CD14-positive monocyte (primary cell): ENCODE data around the gene HKDC1. TPM values are rescaled to one million over a fixed set of nuclear protein-coding genes. Genes with fewer than 3 reads are reported as not detected.

Experiments
- DNase-seq, 3 donors: peaks; one replicate each; pipeline ENCODE4 v3.0.0-alpha.2; 2011 to 2022
- H2AFZ ChIP-seq: 2 replicates; pipeline ENCODE4 v1.6.0; 2012; ENCODE audit warnings: mild to moderate bottlenecking, low read depth, low read length, inconsistent platforms; ENCODE audit not compliant: insufficient read depth, poor library complexity, severe bottlenecking
- H3K27ac ChIP-seq, 2 donors: 1 replicate in 1 of 2; 2 replicates in 1 of 2; pipeline ENCODE4 v1.5.1; 2012 to 2013; ENCODE audit warnings: low read length in 2 of 2, control low read depth in 1 of 2, inconsistent platforms in 1 of 2, low read depth in 1 of 2, mild to moderate bottlenecking in 1 of 2
- H3K27me3 ChIP-seq, 2 donors: one replicate each; pipeline versions ENCODE4 v1.6.0 to v1.6.1; 2011 to 2013; ENCODE audit warnings: low read length in 2 of 2; ENCODE audit not compliant: control insufficient read depth in 2 of 2, insufficient read depth in 2 of 2
- H3K36me3 ChIP-seq, 2 donors: replicated peaks in 1 of 2; 1 replicate in 1 of 2; 2 replicates in 1 of 2; pipeline versions ENCODE4 v1.5.1 to v1.6.1; 2012 to 2013; ENCODE audit warnings: low read length in 2 of 2, control low read depth in 1 of 2, inconsistent platforms in 1 of 2, mild to moderate bottlenecking in 1 of 2; ENCODE audit not compliant: insufficient read depth in 2 of 2, control insufficient read depth in 1 of 2
- H3K4me1 ChIP-seq, 2 donors: 1 replicate in 1 of 2; 2 replicates in 1 of 2; pipeline versions ENCODE4 v1.5.1 to v1.6.1; 2012 to 2013; ENCODE audit warnings: low read length in 2 of 2, control low read depth in 1 of 2, inconsistent platforms in 1 of 2, mild to moderate bottlenecking in 1 of 2, moderate library complexity in 1 of 2; ENCODE audit not compliant: insufficient read depth in 2 of 2, control insufficient read depth in 1 of 2
- H3K4me2 ChIP-seq: replicated peaks from 2 replicates; pipeline ENCODE3; 2012; ENCODE audit warnings: low read length, moderate library complexity, mild to moderate bottlenecking; ENCODE audit not compliant: poor library complexity, severe bottlenecking; ENCODE audit errors: extremely low read depth
- H3K4me3 ChIP-seq, 3 experiments: fragments of 200-600 bp in 1 of 3; sonication (generic) in 1 of 3; replicated peaks in 1 of 3; 1 replicate in 2 of 3; 2 replicates in 1 of 3; pipeline ENCODE4 v1.5.1; 2011 to 2013; ENCODE audit warnings: low read length in 3 of 3, mild to moderate bottlenecking in 3 of 3, control low read depth in 2 of 3, low read depth in 2 of 3, inconsistent platforms in 1 of 3, moderate library complexity in 1 of 3
- H3K79me2 ChIP-seq: 2 replicates; pipeline ENCODE4 v1.6.0; 2012; ENCODE audit warnings: mild to moderate bottlenecking, control low read depth, inconsistent platforms, low read length, moderate library complexity; ENCODE audit not compliant: insufficient read depth
- H3K9ac ChIP-seq: 2 replicates; pipeline ENCODE4 v1.6.0; 2017; ENCODE audit warnings: low read length, mild to moderate bottlenecking; ENCODE audit not compliant: insufficient read depth, poor library complexity, severe bottlenecking
- H3K9me3 ChIP-seq, 2 donors: replicated peaks in 1 of 2; 1 replicate in 1 of 2; 2 replicates in 1 of 2; pipeline versions ENCODE4 v1.5.1 to v1.6.1; 2012 to 2013; ENCODE audit warnings: low read length in 2 of 2, control low read depth in 1 of 2; ENCODE audit not compliant: control insufficient read depth in 1 of 2, insufficient read depth in 1 of 2
- H4K20me1 ChIP-seq: 2 replicates; pipeline ENCODE4 v1.6.0; 2012; ENCODE audit warnings: mild to moderate bottlenecking, low read length, control low read depth, moderate library complexity; ENCODE audit not compliant: insufficient read depth
- H3K27ac Mint-ChIP-seq, 7 donors: one replicate each; pipeline ENCODE4 v1.8.0; 2020; ENCODE audit warnings: mild to moderate bottlenecking in 7 of 7, mixed read lengths in 7 of 7, moderate library complexity in 6 of 7, inconsistent platforms in 2 of 7
- H3K27me3 Mint-ChIP-seq, 3 donors: one replicate each; pipeline ENCODE4 v1.8.0; 2021 to 2022; ENCODE audit warnings: low read depth in 3 of 3, mild to moderate bottlenecking in 3 of 3, mixed read lengths in 3 of 3, moderate library complexity in 3 of 3, inconsistent platforms in 1 of 3
- H3K36me3 Mint-ChIP-seq, 2 donors: one replicate each; pipeline ENCODE4 v1.8.0; 2020; ENCODE audit warnings: mixed read lengths in 2 of 2, inconsistent platforms in 1 of 2, mild to moderate bottlenecking in 1 of 2
- H3K4me1 Mint-ChIP-seq: one replicate; pipeline ENCODE4 v1.8.0; 2020; ENCODE audit warnings: mild to moderate bottlenecking, mixed read lengths
- H3K4me3 Mint-ChIP-seq, 2 donors: one replicate each; pipeline ENCODE4 v1.8.0; 2020; ENCODE audit warnings: mild to moderate bottlenecking in 2 of 2, mixed read lengths in 2 of 2, moderate library complexity in 1 of 2
- H3K9me3 Mint-ChIP-seq, 7 donors: one replicate each; pipeline ENCODE4 v1.8.0; 2020 to 2022; ENCODE audit warnings: mixed read lengths in 7 of 7, mild to moderate bottlenecking in 6 of 7, moderate library complexity in 6 of 7, inconsistent platforms in 2 of 7
- WGBS: methylation state at CpG from one replicate; pipeline ENCODE4 v1.1.5; 2013; ENCODE audit warnings: missing lambda C conversion rate; ENCODE audit not compliant: insufficient coverage; 5-methylcytosine and 5-hydroxymethylcytosine counted together
- intact Hi-C, 2 donors: fragments of 100-400 bp; cut with micrococcal nuclease; formaldehyde crosslinking; loops; one replicate each; pipeline versions ENCODE4 v1.15.0 to v1.15.1; 2023
- polyA plus RNA-seq, 3 donors: library from polyadenylated mRNA; depleted of rRNA in 1 of 3; unstranded in 2 of 3; stranded (reverse) in 1 of 3; fragments of 300-500 nt in 2 of 3; fragments of >200 nt in 1 of 3; fragmentation: Illumina TruSeq in 2 of 3; gene quantifications; 1 replicate in 2 of 3; 2 replicates in 1 of 3; pipeline ENCODE4 v1.2.3, GENCODE V29; 2012 to 2021
- TF ChIP-seq, protein P1 (sequence below): fragments of 200-600 bp; IDR thresholded peaks from one replicate; pipeline ENCODE4 v1.8.0; 2022; ENCODE audit warnings: antibody characterized with exemption, mild to moderate bottlenecking

HKDC1 gene
- polyA plus RNA-seq, 3 donors = not detected

DNA sequence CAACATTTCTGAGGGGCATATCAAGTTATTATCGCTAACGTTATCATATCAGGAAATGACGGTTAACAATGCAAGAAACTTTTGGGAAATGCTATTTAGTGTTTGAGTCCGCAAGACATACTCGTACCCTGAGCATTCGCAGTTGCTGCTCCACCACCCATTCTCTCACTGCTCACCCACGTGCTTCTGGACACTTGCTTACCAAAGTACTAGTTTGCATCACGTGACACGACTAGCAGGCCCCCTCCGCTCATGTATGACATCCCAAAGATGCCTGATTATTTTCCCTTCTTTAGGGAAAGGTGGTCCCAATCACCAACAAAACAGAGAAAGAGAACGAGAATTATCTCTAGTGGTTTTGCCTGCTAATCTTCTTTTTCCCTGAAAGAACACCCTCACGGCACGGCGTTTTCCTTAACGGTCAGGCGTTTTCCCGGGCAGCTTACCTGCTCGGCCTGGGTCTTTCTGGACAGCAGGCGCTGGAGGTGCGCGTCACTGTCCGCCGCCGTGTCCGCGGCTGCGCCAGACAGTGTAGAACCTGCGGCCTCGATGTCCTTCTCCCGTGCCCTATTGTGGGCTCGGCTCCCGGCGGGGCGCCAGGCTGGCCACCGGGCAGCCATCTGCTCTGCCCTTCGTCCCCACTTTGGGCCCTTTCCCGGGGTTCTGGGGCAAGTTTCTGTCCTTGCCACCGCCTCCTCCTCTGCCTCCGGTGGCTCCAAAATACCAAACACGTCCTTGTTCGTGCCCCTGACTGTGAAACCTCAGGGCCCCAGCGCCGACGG, 40.2 kb upstream of the HKDC1 start, which contains the start of gene SUPV3L1:
Gene SUPV3L1 (plus strand): TSS at position 492 of the 782 bp plus-strand sequence. CDS start 58 bp downstream, at position 550.
- no peaks in the 10 kb centered on the region for H4K20me1 ChIP-seq
- H3K27ac Mint-ChIP-seq = peak within 1 kb of the TSS; percentile 99 to 100 (median 99)
- peak within 1 kb of the TSS; percentile 93 for H2AFZ ChIP-seq
- H3K79me2 ChIP-seq = peaks cover 44% of the 10 kb centered on the region
- intact Hi-C loops = loop anchor here in 1 of 2 donors (10.0 kb wide), 1 partner anchor 55 kb away; the partner anchor contains the start of gene VPS26A
- TF ChIP-seq, protein P1, sequence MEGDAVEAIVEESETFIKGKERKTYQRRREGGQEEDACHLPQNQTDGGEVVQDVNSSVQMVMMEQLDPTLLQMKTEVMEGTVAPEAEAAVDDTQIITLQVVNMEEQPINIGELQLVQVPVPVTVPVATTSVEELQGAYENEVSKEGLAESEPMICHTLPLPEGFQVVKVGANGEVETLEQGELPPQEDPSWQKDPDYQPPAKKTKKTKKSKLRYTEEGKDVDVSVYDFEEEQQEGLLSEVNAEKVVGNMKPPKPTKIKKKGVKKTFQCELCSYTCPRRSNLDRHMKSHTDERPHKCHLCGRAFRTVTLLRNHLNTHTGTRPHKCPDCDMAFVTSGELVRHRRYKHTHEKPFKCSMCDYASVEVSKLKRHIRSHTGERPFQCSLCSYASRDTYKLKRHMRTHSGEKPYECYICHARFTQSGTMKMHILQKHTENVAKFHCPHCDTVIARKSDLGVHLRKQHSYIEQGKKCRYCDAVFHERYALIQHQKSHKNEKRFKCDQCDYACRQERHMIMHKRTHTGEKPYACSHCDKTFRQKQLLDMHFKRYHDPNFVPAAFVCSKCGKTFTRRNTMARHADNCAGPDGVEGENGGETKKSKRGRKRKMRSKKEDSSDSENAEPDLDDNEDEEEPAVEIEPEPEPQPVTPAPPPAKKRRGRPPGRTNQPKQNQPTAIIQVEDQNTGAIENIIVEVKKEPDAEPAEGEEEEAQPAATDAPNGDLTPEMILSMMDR = no peak
- peaks cover 0 to 2% (median 0%) of the 10 kb centered on the region in 3 donors for H3K27me3 Mint-ChIP-seq
- H3K27me3 ChIP-seq = no peaks in the 10 kb centered on the region
- H3K4me1 Mint-ChIP-seq = peaks cover 18% of the 10 kb centered on the region
- peak within 1 kb of the TSS; percentile 92 for H3K4me3 ChIP-seq
- H3K9me3 Mint-ChIP-seq = peaks cover 0 to 6% (median 4%) of the 10 kb centered on the region in 7 donors
- H3K4me1 ChIP-seq = peaks cover 18 to 22% of the 10 kb centered on the region in 2 donors
- peaks cover 8 to 11% of the 10 kb centered on the region in 2 donors for H3K36me3 Mint-ChIP-seq
- peak within 1 kb of the TSS; percentile 96 for H3K9ac ChIP-seq
- peak; percentile 93 to 96 (median 95) for DNase-seq
- H3K9me3 ChIP-seq = no peaks in the 10 kb centered on the region
- H3K27ac ChIP-seq = peak within 1 kb of the TSS; percentile 82 to 96
- peak within 1 kb of the TSS; percentile 90 to 92 for H3K4me3 Mint-ChIP-seq
- peaks cover 0 to 23% of the 10 kb centered on the region in 2 donors for H3K36me3 ChIP-seq
- H3K4me2 ChIP-seq = peak within 1 kb of the TSS; percentile 95
- WGBS = under 1% methylated on average over 39 of the region's 44 CpGs

DNA sequence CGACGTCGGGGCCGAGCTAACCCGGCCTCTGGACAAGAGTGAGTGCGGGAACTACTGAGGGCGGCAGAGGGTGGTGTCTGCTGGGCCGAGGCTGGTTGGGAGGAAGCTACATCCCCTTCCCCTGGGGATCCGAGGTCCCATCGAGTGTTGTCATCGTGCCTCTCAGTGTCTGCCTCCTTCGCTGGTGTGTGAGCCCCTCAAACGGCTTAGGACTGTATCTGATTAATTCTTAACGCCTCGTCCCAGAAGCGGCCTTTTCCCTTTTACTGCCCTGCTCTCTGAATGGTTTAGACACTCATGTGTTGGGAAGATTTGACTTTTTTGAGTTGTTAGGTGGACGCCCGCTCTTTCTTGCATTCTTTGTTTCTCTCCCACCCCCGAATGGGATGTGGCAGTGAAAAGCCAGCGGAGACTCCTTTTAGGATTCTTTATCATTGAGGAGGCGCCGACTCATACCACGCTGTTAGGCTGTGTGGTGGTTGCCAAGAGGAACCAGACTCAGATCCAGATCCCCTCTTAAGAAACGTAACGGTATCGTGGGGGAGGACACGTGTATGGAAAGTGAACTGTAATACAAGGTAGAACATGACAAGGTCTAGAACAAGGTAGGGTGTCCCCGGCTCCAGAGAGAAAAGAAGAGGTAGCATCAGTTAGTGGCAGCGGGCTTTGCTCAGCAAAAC, 39.5 kb upstream of the HKDC1 start:
- Histone ChIP-seq H3K79me2 (peaks cover 48% of the 10 kb centered on the region), H3K36me3 (peaks cover 0 to 23% of the 10 kb centered on the region in 2 donors), H3K4me2 (peak overlapping the region; percentile 95), H3K27me3 (no peaks in the 10 kb centered on the region), H4K20me1 (no peaks in the 10 kb centered on the region), H3K4me1 (peaks cover 18 to 22% of the 10 kb centered on the region in 2 donors), H3K4me3 (peak overlapping the region; percentile 92), H2AFZ (peak overlapping the region; percentile 93), H3K9ac (peak overlapping the region; percentile 96), H3K27ac (peak overlapping the region; percentile 82 to 96), H3K9me3 (no peaks in the 10 kb centered on the region)
- intact Hi-C loops = no loop called here
- peaks cover 9 to 15% of the 10 kb centered on the region in 2 donors for H3K36me3 Mint-ChIP-seq
- DNase-seq = peak in 2 of 3 donors; percentile 10 to 21
- H3K9me3 Mint-ChIP-seq = no peaks in the 10 kb centered on the region
- H3K27me3 Mint-ChIP-seq = peaks cover 0 to 2% (median 0%) of the 10 kb centered on the region in 3 donors
- peak overlapping the region; percentile 99 to 100 (median 99) for H3K27ac Mint-ChIP-seq
- TF ChIP-seq, protein P1 = no peak
- 4% methylated on average over 21 of the region's 29 CpGs for WGBS
- peak overlapping the region; percentile 90 to 92 for H3K4me3 Mint-ChIP-seq
- peaks cover 18% of the 10 kb centered on the region for H3K4me1 Mint-ChIP-seq
